NB4 (cell line): ENCODE results near the gene CBFA2T2.
"Not testable (repeated sequence)": the region's sequence is repeated elsewhere in the genome, so short reads cannot be mapped to it uniquely, and the experiment has no call there.

Source experiments
- DNase-seq: peaks from one replicate; pipeline ENCODE4 v3.0.0; 2010; ENCODE audit warnings: low read depth
- H3K4me3 ChIP-seq: one replicate; pipeline ENCODE4 v1.5.1; 2011; ENCODE audit warnings: mild to moderate bottlenecking, low read depth, low read length, moderate library complexity
- CTCF ChIP-seq: IDR thresholded peaks from one replicate; pipeline ENCODE4 v1.5.1; 2012; ENCODE audit warnings: low read depth, low read length
- MYC ChIP-seq: IDR thresholded peaks from 2 replicates; pipeline ENCODE4 v1.6.1; 2011; ENCODE audit warnings: low read depth, low read length
- POLR2A ChIP-seq: IDR thresholded peaks from 2 replicates; pipeline ENCODE4 v1.6.1; 2011; ENCODE audit warnings: mild to moderate bottlenecking; ENCODE audit not compliant: insufficient read length; ENCODE audit errors: extremely low read depth
- TF ChIP-seq, protein P1 (sequence below): IDR thresholded peaks from 2 replicates; pipeline ENCODE4 v1.6.1; 2011; ENCODE audit warnings: low read depth, low read length

Gene CBFA2T2

DNA sequence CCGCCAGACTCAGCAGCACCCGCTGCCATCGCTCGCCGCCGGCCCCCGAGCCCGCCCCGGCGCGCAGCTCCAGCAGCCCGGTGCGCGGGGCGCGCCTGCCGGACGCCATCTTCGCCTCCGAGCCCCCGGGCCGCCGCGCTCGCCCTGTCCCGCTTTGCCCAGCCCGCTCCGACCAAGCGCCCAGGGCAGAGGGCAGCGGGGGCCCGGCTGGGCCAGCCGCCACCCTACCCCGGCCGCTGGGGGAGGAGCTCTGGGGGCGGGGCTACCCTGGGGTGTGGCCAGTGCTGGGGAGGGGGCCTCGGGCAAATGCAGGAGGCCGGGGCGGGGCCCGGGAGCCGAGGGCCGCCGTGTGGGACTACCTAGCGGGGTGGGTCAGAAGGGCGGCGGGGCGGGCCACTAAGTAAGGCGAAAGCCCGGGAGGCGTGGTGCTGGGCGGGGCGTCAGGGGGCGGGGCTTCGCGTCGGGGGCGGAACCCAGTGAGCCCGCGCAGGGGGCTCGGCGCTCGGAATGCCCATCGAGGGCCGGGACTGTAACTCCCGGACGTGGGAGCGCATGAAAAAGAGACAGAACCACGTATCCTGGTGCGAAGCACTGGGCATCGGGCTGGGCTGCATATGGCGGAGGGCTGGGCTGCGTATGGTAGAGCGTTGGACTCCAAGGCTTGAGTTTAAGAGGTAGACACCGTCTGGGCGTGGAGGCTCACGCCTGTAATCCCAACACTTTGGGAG lies 46.2 kb upstream of the CBFA2T2 start, which contains the start of gene SNTA1:
Gene SNTA1 (minus strand): TSS at position 252 of the 728 bp plus-strand sequence. CDS start 143 bp downstream, at position 109.
- peak within 1 kb of the TSS; percentile 65 for H3K4me3 ChIP-seq
- TF ChIP-seq, protein P1, sequence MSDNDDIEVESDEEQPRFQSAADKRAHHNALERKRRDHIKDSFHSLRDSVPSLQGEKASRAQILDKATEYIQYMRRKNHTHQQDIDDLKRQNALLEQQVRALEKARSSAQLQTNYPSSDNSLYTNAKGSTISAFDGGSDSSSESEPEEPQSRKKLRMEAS: peak; percentile 6; the same call in 1 of the 2 replicates
- TF ChIP-seq MYC (no peak), CTCF (no peak), POLR2A (no peak)
- peak; percentile 90 for DNase-seq

DNA sequence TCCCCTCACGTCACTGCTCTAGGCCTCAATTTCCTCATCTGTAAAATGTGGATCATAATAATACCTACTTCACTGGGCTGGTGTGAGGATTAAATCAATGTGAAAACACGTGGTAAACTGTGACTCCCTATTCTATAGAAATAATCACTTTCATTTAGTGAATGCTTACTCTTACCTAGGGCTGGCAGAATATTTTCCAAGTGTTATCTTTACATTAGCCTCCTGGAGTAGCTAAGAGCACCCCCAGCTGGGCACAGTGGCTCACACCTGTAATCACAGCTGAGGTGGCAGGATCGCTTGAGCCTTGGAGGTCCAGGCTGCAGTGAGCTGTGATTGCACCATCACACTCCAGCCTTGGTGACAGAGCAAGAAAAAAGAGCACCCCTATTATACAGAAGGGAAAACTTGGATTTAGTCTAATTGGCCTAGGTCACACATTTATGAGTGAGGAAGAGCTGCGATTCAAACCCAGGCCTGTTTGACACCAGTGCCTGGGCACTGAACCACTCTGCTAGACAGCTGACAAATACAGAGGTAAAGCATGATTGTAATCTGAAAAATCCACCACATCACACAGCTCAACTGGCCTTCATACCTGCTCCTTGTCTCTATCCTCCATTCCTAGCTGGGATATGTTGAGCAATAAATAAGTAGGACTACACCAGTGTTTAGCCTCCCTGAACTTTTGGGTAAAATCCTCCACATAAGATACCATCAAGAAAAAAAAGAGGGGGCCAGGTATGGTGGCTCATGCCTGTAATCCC lies 44.9 kb upstream of the CBFA2T2 start:
- DNase-seq: peak; percentile 26
- peak overlapping the region; percentile 65 for H3K4me3 ChIP-seq
- TF ChIP-seq POLR2A (no peak), MYC (no peak), CTCF (no peak)
- TF ChIP-seq, protein P1: no peak; the same call in 1 of the 2 replicates

GRCh38 chr20:33445881-33446625 lies 43.8 kb upstream of the CBFA2T2 start:
- TF ChIP-seq POLR2A (no peak), CTCF (no peak), MYC (no peak)
- TF ChIP-seq, protein P1: no peak

GRCh38 chr20:33450867-33451266 lies 39.0 kb upstream of the CBFA2T2 start:
- TF ChIP-seq MYC: no peak
- TF ChIP-seq, protein P1: no peak
- TF ChIP-seq CTCF: no peak
- TF ChIP-seq POLR2A: no peak
- H3K4me3 ChIP-seq: no peak overlapping the region
- DNase-seq: no peak

More at GRCh38 chr20:33445881-33446625, 43.8 kb upstream of the CBFA2T2 start:
- no peak for DNase-seq
- no peak overlapping the region for H3K4me3 ChIP-seq

DNA sequence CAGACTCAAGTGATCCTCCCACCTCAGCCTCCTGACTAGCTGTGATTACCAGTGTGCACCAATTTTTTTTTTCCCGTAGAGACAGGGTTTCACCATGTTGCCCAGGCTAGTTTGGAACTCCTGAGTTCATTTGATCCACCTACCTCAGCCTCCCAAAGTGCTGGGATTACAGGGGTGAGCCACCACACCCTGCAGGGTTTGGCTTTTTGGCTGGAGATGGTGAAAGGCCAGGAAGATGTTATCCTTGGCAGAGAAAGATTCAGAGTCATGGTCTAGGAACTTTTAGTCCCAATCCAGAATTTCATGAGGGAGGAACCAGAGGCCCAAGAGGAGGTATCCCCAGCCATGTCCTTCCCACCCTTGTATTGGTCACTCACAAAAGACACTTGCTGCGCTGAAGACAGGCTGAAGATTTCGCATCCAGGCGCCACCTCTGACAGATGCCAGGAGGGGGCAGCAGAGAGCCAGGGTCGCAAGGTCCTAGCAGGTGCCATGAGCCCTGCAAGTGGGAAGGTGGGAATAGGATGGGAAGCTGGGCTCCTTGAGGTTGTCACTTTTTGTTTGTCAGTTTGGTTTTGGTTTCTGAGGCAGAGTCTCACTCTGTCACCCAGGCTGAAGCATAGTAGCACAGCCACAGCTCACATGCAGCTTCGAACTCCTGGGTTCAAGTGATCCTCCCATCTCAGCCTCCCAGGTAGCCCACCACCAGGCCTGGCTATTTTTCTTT lies 32.8 kb upstream of the CBFA2T2 start:
- H3K4me3 ChIP-seq: not testable (repeated sequence)
- DNase-seq: peak; percentile 78
- TF ChIP-seq, protein P1: peak; percentile 64; the same call in 1 of the 2 replicates
- TF ChIP-seq MYC (peak; percentile 48; the same call in 1 of the 2 replicates), CTCF (peak; percentile 94)
